Motor neuron (in vitro differentiated cells): ENCODE results near the gene PYDC2. TPM values are rescaled to one million over a fixed set of nuclear protein-coding genes. Genes with fewer than 3 reads are reported as not detected.
"Not testable (repeated sequence)": the region's sequence is repeated elsewhere in the genome, so short reads cannot be mapped to it uniquely, and the experiment has no call there.

ENCODE experiments used
- ATAC-seq, 8 experiments: fragments of 200-7000 bp; cut with Tn5 transposase; replicated peaks in 6 of 8; 2 replicates each; pipeline ENCODE4 v1.8.0; 2021; ENCODE audit warnings: mild to moderate bottlenecking in 8 of 8, moderate library complexity in 8 of 8
- H3K27ac ChIP-seq, 2 donors: fragments of 250-450 bp; sonication (Bioruptor Pico); 2 replicates each; pipeline ENCODE4 v1.9.0; 2021; ENCODE audit warnings: antibody characterized with exemption in 2 of 2, mild to moderate bottlenecking in 2 of 2, moderate library complexity in 1 of 2
- H3K4me1 ChIP-seq, 2 donors: fragments of 250-450 bp; sonication (Bioruptor Pico); replicated peaks in 1 of 2; 2 replicates each; pipeline ENCODE4 v1.6.1; 2021; ENCODE audit warnings: antibody characterized with exemption in 2 of 2, mild to moderate bottlenecking in 2 of 2, moderate library complexity in 1 of 2
- H3K4me3 ChIP-seq, 5 donors: fragments of 250-450 bp; sonication (Bioruptor Pico); 2 replicates each; pipeline ENCODE4 v1.9.0; 2021; ENCODE audit warnings: antibody characterized with exemption in 5 of 5, mild to moderate bottlenecking in 5 of 5, moderate library complexity in 4 of 5
- WGBS, 10 experiments: fragments of 450-650 bp; shearing (Covaris generic); methylation state at CpG; one replicate each; pipeline ENCODE4 v1.0.0; 2022; 5-methylcytosine and 5-hydroxymethylcytosine counted together
- in situ Hi-C, 9 experiments: fragments of 400-800 bp; cut with MboI; loops; one replicate each; pipeline ENCODE4 v1.15.0; 2021; ENCODE audit warnings: low sequenced_read_pairs in 9 of 9, low pct_unique_long_range_greater_than_20kb in 2 of 9; ENCODE audit not compliant: unreplicated experiment in 9 of 9
- total RNA-seq, 8 experiments: library from RNA; unstranded; fragments of 300-600 nt; gene quantifications; 2 replicates each; pipeline versions ENCODE4 v1.2.3 to v1.2.4, GENCODE V29; 2022

PYDC2 gene
- total RNA-seq, 8 experiments from 2014 or later: not detected

- no peak overlapping the region for H3K4me3 ChIP-seq
- 0 to 89% (median 58%) methylated on average over 1 to 4 of the region's 4 CpGs; no CpG with 5 or more reads in 1 of the 10 experiments for WGBS, 10 experiments
- ATAC-seq: no peak
- no peaks in the 10 kb centered on the region for H3K4me1 ChIP-seq
- in situ Hi-C loops: no loop called here
- no peak overlapping the region for H3K27ac ChIP-seq
These were observed 15.3 kb downstream of the PYDC2 start for GRCh38 chr3:191476066-191476772.

- H3K27ac ChIP-seq, in situ Hi-C loops, H3K4me1 ChIP-seq, ATAC-seq, H3K4me3 ChIP-seq: not testable (repeated sequence)
- 0 to 92% (median 57%) methylated on average over 1 to 2 of the region's 2 CpGs; no CpG with 5 or more reads in 3 of the 10 experiments for WGBS, 10 experiments
These were observed 23.0 kb downstream of the PYDC2 start for GRCh38 chr3:191483994-191484393.

- ATAC-seq: peak in 2 of 8 experiments; percentile 44 to 77
- in situ Hi-C loops: no loop called here
These were observed 23.5 kb downstream of the PYDC2 start for GRCh38 chr3:191484461-191484860.

GRCh38 chr3:191492601-191493000 lies 31.6 kb downstream of the PYDC2 start:
- no peaks in the 10 kb centered on the region for H3K4me1 ChIP-seq
- H3K27ac ChIP-seq: no peak overlapping the region
- WGBS, 10 experiments: 0 to 100% (median 48%) methylated on average over 1 of the region's 1 CpG; no CpG with 5 or more reads in 2 of the 10 experiments
- H3K4me3 ChIP-seq: no peak overlapping the region
- in situ Hi-C loops: no loop called here
- ATAC-seq: peak in 2 of 8 experiments; percentile 73 to 79

More at GRCh38 chr3:191484461-191484860, 23.5 kb downstream of the PYDC2 start:
- H3K4me3 ChIP-seq: no peak overlapping the region
- H3K4me1 ChIP-seq: no peaks in the 10 kb centered on the region
- 21 to 100% (median 83%) methylated on average over 2 to 3 of the region's 3 CpGs; no CpG with 5 or more reads in 3 of the 10 experiments for WGBS, 10 experiments
- no peak overlapping the region for H3K27ac ChIP-seq

GRCh38 chr3:191493336-191493735 lies 32.4 kb downstream of the PYDC2 start:
- no peaks in the 10 kb centered on the region for H3K4me1 ChIP-seq
- no peak overlapping the region for H3K4me3 ChIP-seq
- ATAC-seq: no peak
- in situ Hi-C loops: no loop called here
- no peak overlapping the region for H3K27ac ChIP-seq

GRCh38 chr3:191499307-191500080 lies 38.5 kb downstream of the PYDC2 start:
- 0 to 90% (median 42%) methylated on average over 2 to 14 of the region's 20 CpGs; no CpG with 5 or more reads in 1 of the 10 experiments for WGBS, 10 experiments
- Histone ChIP-seq H3K4me1 (no peaks in the 10 kb centered on the region), H3K27ac (no peak overlapping the region)

GRCh38 chr3:191500892-191501291 lies 39.9 kb downstream of the PYDC2 start:
- Histone ChIP-seq H3K4me3 (no peak overlapping the region), H3K27ac (no peak overlapping the region), H3K4me1 (no peaks in the 10 kb centered on the region)
- WGBS, 10 experiments: 37 to 97% (median 90%) methylated on average over 2 to 5 of the region's 5 CpGs; no CpG with 5 or more reads in 1 of the 10 experiments
- in situ Hi-C loops: no loop called here
- no peak for ATAC-seq

More at GRCh38 chr3:191499307-191500080, 38.5 kb downstream of the PYDC2 start:
- no peak overlapping the region for H3K4me3 ChIP-seq
- peak; percentile 22 to 66 (median 54) for ATAC-seq
- in situ Hi-C loops: no loop called here

GRCh38 chr3:191502583-191502982 lies 41.6 kb downstream of the PYDC2 start:
- Histone ChIP-seq H3K4me3 (no peak overlapping the region), H3K27ac (no peak overlapping the region), H3K4me1 (no peaks in the 10 kb centered on the region)
- 6 to 95% (median 77%) methylated on average over 2 to 3 of the region's 3 CpGs; no CpG with 5 or more reads in 1 of the 10 experiments for WGBS, 10 experiments
- in situ Hi-C loops: no loop called here
- ATAC-seq: no peak

GRCh38 chr3:191509078-191509477 lies 48.1 kb downstream of the PYDC2 start:
- ATAC-seq: peak in 2 of 8 experiments; percentile 76 to 93
- Histone ChIP-seq H3K4me1 (no peaks in the 10 kb centered on the region), H3K27ac (no peak overlapping the region), H3K4me3 (no peak overlapping the region)
- WGBS, 10 experiments: 7 to 100% (median 82%) methylated on average over 1 to 2 of the region's 2 CpGs
- in situ Hi-C loops: no loop called here

Other genes with a start within 250 kb of the PYDC2 start
- 100 to 1,000 TPM in 1 of 8 experiments, 10 to 100 TPM in 7; 34.4 to 117 (median 52.1) TPM for gene CCDC50, start 131.8 kb upstream of the PYDC2 start, total RNA-seq
- 1 to 10 TPM in 4 of 8 experiments, under 1 TPM in 4; 0.13 to 7.0 (median 1.2) TPM for gene UTS2B, start 130.6 kb upstream of the PYDC2 start, total RNA-seq